ENCODE data around the gene KLHL36.
A peak's percentile ranks its signal among the peaks of the same experiment; 100 is the strongest.
"Not testable (repeated sequence)": the region's sequence is repeated elsewhere in the genome, so short reads cannot be mapped to it uniquely, and the experiment has no call there.

Gene KLHL36

DNA sequence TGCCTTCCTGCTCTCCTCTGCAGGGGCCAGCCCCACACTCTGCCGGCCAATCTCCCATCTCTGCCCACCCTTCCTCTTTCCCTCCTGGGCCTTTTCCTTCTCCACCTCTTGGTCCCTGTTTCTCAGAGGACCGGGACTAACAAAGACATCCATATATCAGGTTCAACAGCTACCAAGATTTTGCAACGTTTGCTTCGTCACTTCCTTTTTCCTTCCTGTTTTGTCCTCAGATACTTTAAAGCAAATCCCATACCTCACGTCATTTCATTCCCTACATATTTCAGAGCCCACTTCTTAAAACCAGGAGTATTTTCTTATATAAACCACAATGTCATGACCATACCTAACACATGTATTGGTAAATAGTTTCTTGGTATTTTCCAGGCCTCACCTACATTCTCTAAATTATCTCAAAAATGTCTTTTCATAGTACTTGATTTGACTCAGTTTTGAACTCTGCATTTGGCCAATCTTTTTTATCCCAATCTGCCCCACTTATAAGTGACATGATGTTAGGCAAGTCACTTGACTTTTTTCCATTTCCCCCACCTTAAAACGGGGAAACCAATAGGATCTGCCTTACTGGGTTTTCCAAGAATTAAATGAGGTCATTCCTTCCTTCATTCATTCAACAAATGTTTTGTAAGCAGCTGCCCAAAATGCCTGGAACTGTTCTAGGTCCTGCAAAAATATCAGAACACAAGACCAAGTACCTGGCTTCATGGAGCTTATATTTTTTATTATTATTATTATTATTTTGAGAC lies 44.3 kb downstream of the KLHL36 start:
- DNase-seq (ENCODE audit: low read depth in 2 of 2): no peak

DNA sequence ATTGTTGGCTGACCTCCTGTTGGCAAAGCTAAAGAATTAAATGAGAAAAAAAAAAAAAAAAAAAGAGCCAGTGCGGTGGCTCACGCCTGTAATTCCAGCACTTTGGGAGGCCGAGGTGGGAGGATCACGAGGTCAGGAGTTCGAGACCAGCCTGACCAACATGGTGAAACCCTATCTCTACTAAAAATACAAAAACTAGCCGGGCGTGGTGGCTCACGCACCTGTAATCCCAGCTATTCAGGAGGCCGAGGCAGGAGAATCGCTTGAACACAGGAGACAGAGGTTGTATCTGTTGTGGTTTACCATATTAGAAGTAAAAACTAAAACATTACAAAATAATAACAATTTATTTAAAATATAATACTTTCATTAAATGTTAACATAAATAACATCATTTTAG lies 45.6 kb downstream of the KLHL36 start:
- not testable (repeated sequence) for DNase-seq (ENCODE audit: low read depth in 2 of 2)

DNA sequence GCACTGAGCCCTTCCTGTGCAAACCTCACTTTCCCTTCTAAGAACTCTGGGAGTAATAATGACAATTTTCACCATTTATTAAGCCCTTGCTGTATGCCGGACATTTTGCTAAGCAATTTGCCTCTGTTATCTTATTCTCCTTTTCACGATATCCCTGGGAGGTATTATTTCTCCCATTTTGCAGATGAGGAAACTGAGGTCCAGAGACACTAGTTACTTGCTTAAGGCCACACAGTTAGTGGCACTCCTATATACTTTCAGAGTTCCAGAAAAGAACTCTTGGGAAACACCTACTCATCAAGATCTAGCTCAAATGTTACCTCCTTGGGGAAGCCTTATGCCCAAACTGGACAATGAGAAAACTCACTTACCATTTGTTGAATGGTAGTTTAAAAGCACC lies 46.7 kb downstream of the KLHL36 start:
- DNase-seq (ENCODE audit: low read depth in 2 of 2): no peak

DNA sequence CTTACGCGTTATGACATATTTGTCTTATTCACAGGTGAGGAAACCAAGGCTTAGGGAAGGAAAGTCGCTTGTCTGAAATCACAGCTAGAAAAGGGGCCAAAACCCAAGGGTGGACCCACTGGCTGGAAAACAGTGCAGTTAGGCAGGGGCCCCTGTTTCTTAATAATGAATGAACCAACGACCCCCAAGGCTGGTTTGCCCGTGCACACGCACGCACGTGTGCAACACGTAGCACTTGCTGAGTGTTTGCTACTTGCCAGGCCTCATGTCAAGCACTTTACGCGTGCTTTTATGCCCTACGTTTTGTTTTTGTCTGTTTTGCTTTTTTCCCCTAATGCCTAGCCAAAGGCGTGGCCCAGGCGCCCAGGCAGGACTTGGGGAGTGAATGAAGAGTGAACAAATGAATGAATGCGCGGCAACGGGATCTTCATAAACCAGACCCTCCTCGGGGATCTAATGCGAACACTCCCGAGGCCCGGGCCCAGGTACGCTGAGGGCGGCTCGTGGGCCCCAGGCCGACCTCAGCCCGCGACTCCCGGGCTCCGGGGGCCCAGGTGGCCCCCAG lies 50.9 kb downstream of the KLHL36 start:
- no peak for DNase-seq (ENCODE audit: low read depth in 2 of 2)

DNA sequence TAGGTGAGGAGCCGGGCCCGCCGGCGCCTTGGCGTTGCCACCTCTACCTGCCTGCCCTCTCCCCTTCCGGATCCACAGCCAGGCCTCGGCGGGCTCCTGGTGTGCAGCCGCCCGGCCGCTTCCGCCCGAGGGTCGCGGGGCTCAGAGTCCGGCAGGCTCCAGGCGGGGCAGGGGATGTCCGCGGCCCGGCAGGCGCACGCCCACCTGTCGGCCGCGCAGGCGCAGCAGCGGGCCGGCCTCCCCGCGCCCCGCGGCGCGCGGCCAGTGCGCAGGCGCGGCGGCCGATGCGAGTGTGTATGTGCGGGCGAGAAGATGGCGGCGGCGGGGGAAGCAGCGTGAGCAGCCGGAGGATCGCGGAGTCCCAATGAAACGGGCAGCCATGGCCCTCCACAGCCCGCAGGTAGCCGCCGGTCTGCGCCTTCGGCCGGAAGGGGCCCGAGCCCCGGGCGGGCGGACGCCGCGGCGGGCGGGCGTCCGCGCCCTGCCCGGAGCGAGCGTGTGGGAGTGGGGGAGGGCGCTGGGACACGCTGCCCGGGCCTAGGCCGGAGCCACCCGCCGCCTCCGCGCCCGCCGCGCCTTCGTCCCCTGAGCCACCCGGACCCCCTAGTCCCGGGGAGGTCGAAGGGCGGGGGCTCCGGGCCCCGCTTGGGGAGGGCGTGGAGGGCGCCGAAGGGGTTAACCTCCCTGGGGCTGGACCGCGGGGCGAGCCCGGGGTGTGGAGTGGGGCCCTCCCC lies 51.6 kb downstream of the KLHL36 start, which contains the start of gene USP10:
Gene USP10 (plus strand): TSS at position 289 of the 734 bp plus-strand sequence. CDS start 91 bp downstream, at position 380.
- peak; percentile 65 to 66 for DNase-seq (ENCODE audit: low read depth in 2 of 2)

DNA sequence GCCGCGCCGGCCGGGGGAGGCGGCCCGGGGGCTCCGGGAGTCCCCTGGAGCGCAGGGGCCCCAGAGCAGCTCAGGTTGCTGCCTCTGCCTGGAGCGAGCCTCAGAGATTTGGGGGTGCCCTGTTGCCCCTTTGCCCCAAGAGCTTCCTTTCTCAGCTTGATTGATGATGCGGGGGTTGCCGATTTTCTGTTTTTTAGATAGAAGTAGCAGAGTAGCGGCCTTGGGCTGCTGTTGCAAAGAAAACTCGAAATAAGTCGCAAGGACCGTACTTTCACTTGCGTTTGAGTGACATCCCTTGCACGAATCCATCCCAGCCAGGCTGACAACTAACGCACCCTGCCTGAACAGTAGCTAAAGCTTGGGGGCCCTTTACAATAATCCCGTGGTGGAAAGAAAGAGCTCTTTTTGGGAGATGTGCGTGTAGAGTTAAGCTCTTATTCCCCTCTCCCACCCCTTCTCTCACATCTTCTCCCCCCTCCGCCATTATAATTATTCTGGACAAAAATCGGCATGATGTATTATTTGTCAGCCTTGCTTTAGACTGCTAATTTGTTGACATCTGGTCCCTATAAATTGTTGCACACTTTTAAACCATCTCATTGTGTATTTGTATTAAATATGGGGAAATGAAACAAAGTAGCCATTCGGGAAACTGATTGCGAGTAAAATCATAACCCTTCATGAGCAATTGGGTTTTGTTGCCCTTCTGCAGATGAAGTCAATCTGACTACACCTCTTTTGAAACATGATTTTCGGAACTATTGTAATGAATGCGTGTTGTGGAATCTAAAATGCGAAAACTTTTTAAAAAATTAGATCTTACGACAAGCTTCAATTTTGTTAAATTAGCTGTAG lies 52.4 kb downstream of the KLHL36 start:
- peak; percentile 6 to 28 for DNase-seq (ENCODE audit: low read depth in 2 of 2)

DNA sequence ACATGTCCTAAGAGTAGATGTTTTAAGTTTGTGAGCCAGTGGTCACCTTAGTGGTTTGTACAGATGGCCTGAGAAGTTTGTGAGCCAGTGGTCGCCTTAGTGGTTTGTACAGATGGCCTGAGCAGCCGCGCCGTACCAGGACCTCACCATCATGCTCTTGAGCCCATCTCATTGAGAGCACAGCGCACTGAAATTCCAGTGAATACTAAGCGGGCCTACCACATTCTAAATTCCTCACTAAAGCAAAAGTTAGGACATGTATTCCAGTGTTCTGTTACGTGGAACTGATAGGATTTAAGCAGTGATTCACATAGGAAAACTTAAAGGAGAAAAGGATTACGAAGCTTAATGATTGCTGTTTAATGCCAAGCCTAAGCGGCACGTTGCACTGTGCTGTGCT lies 55.4 kb downstream of the KLHL36 start:
- DNase-seq (ENCODE audit: low read depth in 2 of 2): no peak

DNA sequence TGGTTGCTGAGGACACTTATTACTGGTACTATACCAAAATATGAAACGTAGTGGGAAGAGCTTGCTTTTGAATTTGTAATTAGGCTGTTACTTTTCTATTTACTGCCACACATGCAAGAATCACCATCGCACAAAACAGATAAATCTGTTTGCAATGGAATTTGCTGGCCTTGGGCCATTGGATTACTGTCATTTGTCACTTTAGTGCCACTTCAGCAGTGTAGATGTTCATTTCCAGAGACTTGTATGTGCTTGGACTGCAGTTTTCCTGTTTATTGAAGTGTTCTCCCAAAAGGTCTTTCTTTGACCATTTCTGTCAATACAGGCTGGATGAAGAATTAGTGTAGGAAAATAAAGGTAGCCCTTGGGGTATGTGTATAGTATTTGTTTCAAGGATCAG lies 55.9 kb downstream of the KLHL36 start:
- no peak for DNase-seq (ENCODE audit: low read depth in 2 of 2)

DNA sequence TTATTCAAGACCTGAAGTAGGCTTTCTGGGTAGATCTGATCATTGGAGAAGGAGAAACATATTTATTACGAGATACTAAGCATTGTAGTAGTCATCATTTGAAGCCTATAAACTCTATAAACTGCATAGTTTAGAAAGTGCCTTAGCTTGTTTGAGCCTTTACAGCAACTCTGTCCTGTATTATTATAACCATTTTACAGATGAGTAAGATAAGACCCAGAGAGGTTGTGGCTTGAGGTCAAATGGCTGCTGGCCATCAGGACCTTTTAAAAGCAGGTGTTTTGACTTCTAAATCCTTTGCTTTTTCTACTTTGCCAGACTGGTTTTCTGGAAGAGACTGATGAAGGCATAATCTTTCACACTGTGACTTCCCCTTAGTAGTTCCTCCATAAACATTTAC lies 58.5 kb downstream of the KLHL36 start:
- no peak for DNase-seq (ENCODE audit: low read depth in 2 of 2)

DNA sequence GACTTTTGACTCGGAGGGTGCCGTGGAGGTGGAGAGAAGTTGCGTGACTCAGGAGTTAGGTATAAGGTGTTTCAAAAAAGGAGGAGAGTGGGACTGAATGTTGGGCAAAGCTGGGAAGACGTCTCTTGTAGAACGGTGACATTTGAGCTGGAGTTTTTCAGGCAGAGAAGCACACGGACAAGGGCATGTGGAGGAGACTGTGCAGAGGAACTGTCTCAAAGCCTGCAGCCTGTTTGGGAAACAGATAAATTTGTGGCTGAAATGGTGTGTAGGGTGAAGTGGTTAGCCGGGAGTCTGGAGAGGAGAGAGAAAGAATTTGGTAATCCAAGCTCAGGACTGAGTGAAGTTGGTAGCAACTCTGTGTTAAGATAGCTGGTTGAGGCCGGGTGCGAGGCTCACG lies 61.3 kb downstream of the KLHL36 start:
- no peak for DNase-seq (ENCODE audit: low read depth in 2 of 2)

DNA sequence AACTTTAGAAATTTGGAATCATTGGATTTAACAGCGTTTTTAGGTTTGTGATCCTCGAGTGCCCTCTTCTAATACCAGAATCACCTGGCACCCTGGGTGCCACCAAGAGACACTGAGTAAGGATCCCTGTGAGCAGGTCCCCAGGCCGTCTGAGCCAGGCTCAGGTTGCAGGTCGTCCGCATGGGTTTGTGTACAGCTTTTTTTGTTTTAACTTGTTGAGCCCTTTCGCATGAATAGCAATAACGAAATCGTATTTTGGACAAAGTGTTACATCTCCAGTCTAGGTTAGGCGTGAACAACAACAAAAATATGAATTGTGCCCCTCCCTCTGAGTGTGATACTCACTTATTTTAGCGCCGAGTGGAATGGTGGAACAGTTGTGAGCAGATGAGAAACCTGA lies 62.4 kb downstream of the KLHL36 start:
- DNase-seq (ENCODE audit: low read depth in 2 of 2): no peak
